ENCODE results near the gene MYL2. TPM values are rescaled to one million over a fixed set of nuclear protein-coding genes. Genes with fewer than 3 reads are reported as not detected.

MYL2 gene
- total RNA-seq, 2 donors from 2014 or later: 2.4 TPM; not detected in 1

GRCh38 chr12:110865521-110865920 lies 54.9 kb downstream of the MYL2 start:
- Histone ChIP-seq H3K4me1 (no peaks in the 10 kb centered on the region), H3K27me3 (no peaks in the 10 kb centered on the region), H3K4me3 (no peak overlapping the region), H3K36me3 (no peaks in the 10 kb centered on the region), H3K27ac (no peak overlapping the region), H3K9me3 (no peaks in the 10 kb centered on the region), H3K9ac (ENCODE audit: low read depth in 2 of 2, low read length in 2 of 2) (no peak overlapping the region)
- intact Hi-C loops (cut with DNase I): no loop called here
- TF ChIP-seq, protein P1, sequence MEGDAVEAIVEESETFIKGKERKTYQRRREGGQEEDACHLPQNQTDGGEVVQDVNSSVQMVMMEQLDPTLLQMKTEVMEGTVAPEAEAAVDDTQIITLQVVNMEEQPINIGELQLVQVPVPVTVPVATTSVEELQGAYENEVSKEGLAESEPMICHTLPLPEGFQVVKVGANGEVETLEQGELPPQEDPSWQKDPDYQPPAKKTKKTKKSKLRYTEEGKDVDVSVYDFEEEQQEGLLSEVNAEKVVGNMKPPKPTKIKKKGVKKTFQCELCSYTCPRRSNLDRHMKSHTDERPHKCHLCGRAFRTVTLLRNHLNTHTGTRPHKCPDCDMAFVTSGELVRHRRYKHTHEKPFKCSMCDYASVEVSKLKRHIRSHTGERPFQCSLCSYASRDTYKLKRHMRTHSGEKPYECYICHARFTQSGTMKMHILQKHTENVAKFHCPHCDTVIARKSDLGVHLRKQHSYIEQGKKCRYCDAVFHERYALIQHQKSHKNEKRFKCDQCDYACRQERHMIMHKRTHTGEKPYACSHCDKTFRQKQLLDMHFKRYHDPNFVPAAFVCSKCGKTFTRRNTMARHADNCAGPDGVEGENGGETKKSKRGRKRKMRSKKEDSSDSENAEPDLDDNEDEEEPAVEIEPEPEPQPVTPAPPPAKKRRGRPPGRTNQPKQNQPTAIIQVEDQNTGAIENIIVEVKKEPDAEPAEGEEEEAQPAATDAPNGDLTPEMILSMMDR (IDR thresholded peaks at IDR 0.05): no peak
- DNase-seq: no peak

DNA sequence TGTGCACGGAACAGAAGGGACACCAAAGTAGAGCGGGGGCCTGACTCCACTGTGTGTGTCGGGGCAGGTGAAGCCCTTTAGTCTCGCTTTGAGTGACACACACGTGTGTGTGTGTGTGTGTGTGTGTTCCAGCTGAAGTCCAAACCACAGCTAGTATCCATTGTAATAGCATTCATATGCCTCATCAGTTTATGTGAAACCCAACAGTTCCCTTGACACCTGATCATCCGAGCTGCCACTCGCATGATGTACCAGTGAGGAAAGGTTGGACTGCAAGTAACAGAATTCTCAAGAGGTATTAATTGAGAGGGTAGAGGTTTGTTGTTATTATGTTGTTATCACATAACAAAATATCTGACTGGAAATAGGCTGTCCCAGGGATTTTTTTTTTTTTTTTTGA lies 57.2 kb downstream of the MYL2 start:
- H3K9ac ChIP-seq (ENCODE audit: low read depth in 2 of 2, low read length in 2 of 2): no peak overlapping the region
- no peaks in the 10 kb centered on the region for H3K4me1 ChIP-seq
- H3K27me3 ChIP-seq: no peaks in the 10 kb centered on the region
- no peak overlapping the region for H3K27ac ChIP-seq
- no peak overlapping the region for H3K4me3 ChIP-seq
- intact Hi-C loops (cut with DNase I): no loop called here
- no peaks in the 10 kb centered on the region for H3K36me3 ChIP-seq
- no peak for DNase-seq
- TF ChIP-seq, protein P1 (IDR thresholded peaks at IDR 0.05): no peak
- no peaks in the 10 kb centered on the region for H3K9me3 ChIP-seq

DNA sequence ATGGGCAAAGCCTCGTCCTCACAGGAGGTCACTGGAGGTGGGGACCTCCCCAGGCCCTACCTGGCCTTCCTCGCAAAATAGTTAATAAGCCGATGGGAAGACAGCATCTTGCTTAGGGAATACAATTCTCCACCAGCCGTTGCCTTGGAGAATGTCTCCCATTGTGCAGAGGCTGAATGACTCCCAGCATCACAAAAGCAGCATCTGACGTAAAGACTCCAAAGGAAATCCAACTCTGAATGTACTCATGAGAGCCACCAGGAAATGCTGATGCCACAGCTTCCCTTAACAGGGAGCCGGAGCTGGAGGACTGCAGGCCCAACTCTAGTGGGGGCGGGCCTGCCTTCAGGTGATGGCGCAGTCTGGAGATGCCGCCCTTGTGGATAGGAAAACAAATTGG lies 58.0 kb downstream of the MYL2 start:
- Histone ChIP-seq H3K27ac (no peak overlapping the region), H3K27me3 (no peaks in the 10 kb centered on the region), H3K36me3 (no peaks in the 10 kb centered on the region), H3K4me3 (no peak overlapping the region), H3K9ac (ENCODE audit: low read depth in 2 of 2, low read length in 2 of 2) (no peak overlapping the region), H3K9me3 (no peaks in the 10 kb centered on the region), H3K4me1 (no peaks in the 10 kb centered on the region)
- no peak for DNase-seq
- intact Hi-C loops (cut with DNase I): no loop called here
- TF ChIP-seq, protein P1 (IDR thresholded peaks at IDR 0.05): no peak

DNA sequence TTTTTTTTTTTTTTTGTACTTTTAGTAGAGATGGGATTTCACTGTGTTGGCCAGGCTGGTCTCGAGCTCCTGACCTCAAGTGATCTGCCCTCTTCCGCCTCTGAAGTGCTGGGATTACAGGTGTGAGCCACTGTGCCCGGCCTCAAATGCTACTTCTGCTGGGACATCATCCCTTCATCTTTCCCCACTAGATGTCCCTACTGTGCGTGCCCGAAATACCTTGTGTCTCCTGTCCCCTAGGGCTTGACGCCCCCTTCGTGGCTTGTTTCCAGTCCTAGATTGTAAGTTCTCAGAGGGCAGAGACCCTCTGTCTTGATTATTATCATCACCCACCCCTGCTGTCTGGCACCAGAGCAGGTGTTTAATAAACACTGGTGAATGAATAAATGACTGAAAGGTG lies 58.6 kb downstream of the MYL2 start:
- Histone ChIP-seq H3K36me3 (no peaks in the 10 kb centered on the region), H3K9me3 (no peaks in the 10 kb centered on the region), H3K9ac (ENCODE audit: low read depth in 2 of 2, low read length in 2 of 2) (no peak overlapping the region), H3K4me3 (no peak overlapping the region), H3K27me3 (no peaks in the 10 kb centered on the region), H3K4me1 (no peaks in the 10 kb centered on the region), H3K27ac (no peak overlapping the region)
- intact Hi-C loops (cut with DNase I): no loop called here
- DNase-seq: no peak
- TF ChIP-seq, protein P1 (IDR thresholded peaks at IDR 0.05): no peak

Other genes with a start within 250 kb of the MYL2 start
- gene HVCN1, start 231.5 kb downstream of the MYL2 start, total RNA-seq: 1 to 10 TPM; 1.5 to 2.1 TPM
- 100 to 1,000 TPM; 170 to 198 TPM for gene PPP1CC, start 177.7 kb downstream of the MYL2 start, total RNA-seq
- not detected for gene CCDC63, start 73.6 kb downstream of the MYL2 start, total RNA-seq
- gene CUX2, start 113.6 kb upstream of the MYL2 start, total RNA-seq: under 1 TPM; 0.05 to 0.11 TPM

All from colonic mucosa (tissue), 4 donors.